Stimulated activated CD4-positive, alpha-beta T cell treated with anti-CD3 and anti-CD28 coated beads, TNF-alpha, amount 100 ng/mL, for 1 hour (primary cell): ENCODE data around the gene POLK.
"Not testable (repeated sequence)": the region's sequence is repeated elsewhere in the genome, so short reads cannot be mapped to it uniquely, and the experiment has no call there.

ENCODE experiments used
- DNase-seq, 3 donors: peaks; one replicate each; pipeline ENCODE4 v3.0.0-alpha.2; 2020; ENCODE audit warnings: low read depth in 3 of 3, low spot score in 1 of 3

POLK gene

GRCh38 chr5:75546830-75547229, 35.1 kb downstream of the POLK start:
- no peak for DNase-seq

- DNase-seq = no peak
Observed at GRCh38 chr5:75547812-75548211, 36.1 kb downstream of the POLK start.

- no peak for DNase-seq
Observed at GRCh38 chr5:75550597-75550996, 38.9 kb downstream of the POLK start.

GRCh38 chr5:75551471-75551870, 39.8 kb downstream of the POLK start:
- DNase-seq = no peak

GRCh38 chr5:75552764-75553163, 41.1 kb downstream of the POLK start:
- no peak for DNase-seq

GRCh38 chr5:75553358-75553757, 41.7 kb downstream of the POLK start:
- DNase-seq = no peak

GRCh38 chr5:75558221-75558620, 46.5 kb downstream of the POLK start:
- DNase-seq = no peak

GRCh38 chr5:75558981-75559632, 47.4 kb downstream of the POLK start:
- no peak for DNase-seq

GRCh38 chr5:75560655-75561054, 49.0 kb downstream of the POLK start:
- DNase-seq = not testable (repeated sequence)

GRCh38 chr5:75565991-75566709, 54.5 kb downstream of the POLK start:
- not testable (repeated sequence) for DNase-seq

- DNase-seq = peak in 2 of 3 donors; percentile 3 to 27
Observed at GRCh38 chr5:75566710-75567309, 55.1 kb downstream of the POLK start.

GRCh38 chr5:75567710-75568109, 56.0 kb downstream of the POLK start:
- DNase-seq = no peak

GRCh38 chr5:75568202-75568601, 56.5 kb downstream of the POLK start:
- no peak for DNase-seq

- no peak for DNase-seq
Observed at GRCh38 chr5:75571547-75571946, 59.9 kb downstream of the POLK start.

GRCh38 chr5:75574791-75575190, 63.1 kb downstream of the POLK start:
- no peak for DNase-seq

GRCh38 chr5:75578280-75578679, 66.6 kb downstream of the POLK start:
- DNase-seq = not testable (repeated sequence)

- DNase-seq = no peak
Observed at GRCh38 chr5:75584641-75585040, 73.0 kb downstream of the POLK start.

- DNase-seq = no peak
Observed at GRCh38 chr5:75588666-75589065, 77.0 kb downstream of the POLK start.

- no peak for DNase-seq
Observed at GRCh38 chr5:75600535-75600934, 88.8 kb downstream of the POLK start.

- DNase-seq = no peak
Observed at GRCh38 chr5:75601567-75601966, 89.9 kb downstream of the POLK start.

GRCh38 chr5:75601996-75602395, 90.3 kb downstream of the POLK start:
- no peak for DNase-seq

- no peak for DNase-seq
Observed at GRCh38 chr5:75603371-75603770, 91.7 kb downstream of the POLK start.
